Nephron (organoid): Measurements from ENCODE around the gene CERS6.

Source experiments
- H3K27ac Mint-ChIP-seq, 3 experiments: 2 replicates each; pipeline ENCODE4 v1.8.0; 2020; ENCODE audit warnings: mixed read lengths in 3 of 3, mild to moderate bottlenecking in 2 of 3, moderate library complexity in 1 of 3
- H3K27me3 Mint-ChIP-seq: 2 replicates; pipeline ENCODE4 v1.8.0; 2021; ENCODE audit warnings: low read depth, mild to moderate bottlenecking, moderate library complexity, mixed read lengths
- H3K36me3 Mint-ChIP-seq: 2 replicates; pipeline ENCODE4 v1.8.0; 2020; ENCODE audit warnings: low read depth, mixed read lengths
- H3K4me1 Mint-ChIP-seq: 2 replicates; pipeline ENCODE4 v1.8.0; 2020; ENCODE audit warnings: mixed read lengths
- H3K4me3 Mint-ChIP-seq, 3 experiments: 2 replicates each; pipeline ENCODE4 v1.8.0; 2020; ENCODE audit warnings: mild to moderate bottlenecking in 3 of 3, mixed read lengths in 3 of 3, moderate library complexity in 2 of 3
- H3K9me3 Mint-ChIP-seq: 2 replicates; pipeline ENCODE4 v1.8.0; 2020; ENCODE audit warnings: mixed read lengths
- CTCF ChIP-seq, 3 experiments: fragments of 200-600 bp; sonication (generic); IDR thresholded peaks; one replicate each; pipeline ENCODE4 v1.5.0; 2021; ENCODE audit warnings: antibody characterized with exemption in 3 of 3; ENCODE audit not compliant: unreplicated experiment in 3 of 3

Gene CERS6

GRCh38 chr2:168816369-168816768 lies 360.3 kb downstream of the CERS6 start:
- H3K4me1 Mint-ChIP-seq = peaks cover 25% of the 10 kb centered on the region
- H3K36me3 Mint-ChIP-seq = no peaks in the 10 kb centered on the region
- TF ChIP-seq CTCF (IDR thresholded peaks at IDR 0.05; ENCODE audit: unreplicated experiment in 3 of 3) = no peak
- no peaks in the 10 kb centered on the region for H3K9me3 Mint-ChIP-seq
- peak overlapping the region; percentile 7 to 83 (median 69) for H3K27ac Mint-ChIP-seq
- H3K4me3 Mint-ChIP-seq = no peak overlapping the region
- H3K27me3 Mint-ChIP-seq = peaks cover 5% of the 10 kb centered on the region

- H3K27me3 Mint-ChIP-seq = peaks cover 5% of the 10 kb centered on the region
- H3K4me3 Mint-ChIP-seq = no peak overlapping the region
- H3K27ac Mint-ChIP-seq = peak overlapping the region in 1 of 3 experiments; percentile 19
- H3K9me3 Mint-ChIP-seq = no peaks in the 10 kb centered on the region
- H3K36me3 Mint-ChIP-seq = no peaks in the 10 kb centered on the region
- no peak for TF ChIP-seq CTCF (IDR thresholded peaks at IDR 0.05; ENCODE audit: unreplicated experiment in 3 of 3)
- peaks cover 21% of the 10 kb centered on the region for H3K4me1 Mint-ChIP-seq
These were observed 363.1 kb downstream of the CERS6 start for GRCh38 chr2:168819050-168819715.

GRCh38 chr2:168819829-168820489 lies 363.9 kb downstream of the CERS6 start:
- H3K27me3 Mint-ChIP-seq = peaks cover 5% of the 10 kb centered on the region
- no peaks in the 10 kb centered on the region for H3K36me3 Mint-ChIP-seq
- H3K27ac Mint-ChIP-seq = no peak overlapping the region
- no peak overlapping the region for H3K4me3 Mint-ChIP-seq
- TF ChIP-seq CTCF (IDR thresholded peaks at IDR 0.05; ENCODE audit: unreplicated experiment in 3 of 3) = no peak
- peaks cover 20% of the 10 kb centered on the region for H3K4me1 Mint-ChIP-seq
- H3K9me3 Mint-ChIP-seq = no peaks in the 10 kb centered on the region

- TF ChIP-seq CTCF (IDR thresholded peaks at IDR 0.05; ENCODE audit: unreplicated experiment in 3 of 3) = no peak
- no peaks in the 10 kb centered on the region for H3K27me3 Mint-ChIP-seq
- H3K4me3 Mint-ChIP-seq = no peak overlapping the region
These were observed 365.5 kb downstream of the CERS6 start for GRCh38 chr2:168821577-168821976.

GRCh38 chr2:168821992-168822391 lies 365.9 kb downstream of the CERS6 start:
- Mint-ChIP-seq H3K4me3 (no peak overlapping the region), H3K27ac (no peak overlapping the region), H3K27me3 (no peaks in the 10 kb centered on the region), H3K9me3 (no peaks in the 10 kb centered on the region), H3K36me3 (no peaks in the 10 kb centered on the region), H3K4me1 (peaks cover 5% of the 10 kb centered on the region)
- no peak for TF ChIP-seq CTCF (IDR thresholded peaks at IDR 0.05; ENCODE audit: unreplicated experiment in 3 of 3)

More at GRCh38 chr2:168821577-168821976, 365.5 kb downstream of the CERS6 start:
- Mint-ChIP-seq H3K27ac (no peak overlapping the region), H3K36me3 (no peaks in the 10 kb centered on the region), H3K9me3 (no peaks in the 10 kb centered on the region), H3K4me1 (peaks cover 7% of the 10 kb centered on the region)
